HEK293 (cell line): ENCODE data around the gene CYB5B.

Experiments
- GFI1B ChIP-seq: fragments of 450-650 bp; formaldehyde crosslinking; IDR thresholded peaks from 2 replicates; pipeline ENCODE4 v1.5.1; 2016; ENCODE audit warnings: missing biosample characterization, missing genetic modification characterization
- INSM2 ChIP-seq: fragments of 450-650 bp; formaldehyde crosslinking; IDR thresholded peaks from 2 replicates; pipeline ENCODE4 v1.5.1; 2016; ENCODE audit warnings: missing biosample characterization, missing genetic modification characterization
- KLF17 ChIP-seq: fragments of 450-650 bp; formaldehyde crosslinking; IDR thresholded peaks from 2 replicates; pipeline ENCODE4 v1.5.1; 2016; ENCODE audit warnings: missing biosample characterization, missing genetic modification characterization
- KLF7 ChIP-seq: fragments of 450-650 bp; formaldehyde crosslinking; IDR thresholded peaks from 2 replicates; pipeline ENCODE4 v1.5.1; 2016; ENCODE audit warnings: missing biosample characterization, missing genetic modification characterization, borderline replicate concordance
- PATZ1 ChIP-seq: fragments of 450-650 bp; formaldehyde crosslinking; IDR thresholded peaks from 2 replicates; pipeline ENCODE4 v1.5.1; 2016; ENCODE audit warnings: missing biosample characterization, missing genetic modification characterization
- SALL2 ChIP-seq: fragments of 450-650 bp; formaldehyde crosslinking; IDR thresholded peaks from 2 replicates; pipeline ENCODE4 v1.5.0; 2017; ENCODE audit warnings: missing biosample characterization, mild to moderate bottlenecking, missing genetic modification characterization, borderline replicate concordance
- SP3 ChIP-seq: fragments of 450-650 bp; formaldehyde crosslinking; IDR thresholded peaks from 2 replicates; pipeline ENCODE4 v1.5.1; 2016; ENCODE audit warnings: missing biosample characterization, missing genetic modification characterization
- TCF7L2 ChIP-seq: IDR thresholded peaks from 2 replicates; pipeline ENCODE4 v1.6.1; 2011; ENCODE audit warnings: low read depth, mild to moderate bottlenecking, inconsistent platforms, low read length, moderate library complexity, borderline replicate concordance
- YY1 ChIP-seq: fragments of 450-650 bp; formaldehyde crosslinking; IDR thresholded peaks from 2 replicates; pipeline ENCODE4 v1.5.1; 2018; ENCODE audit warnings: missing biosample characterization, missing genetic modification characterization
- ZBTB1 ChIP-seq: fragments of 450-650 bp; formaldehyde crosslinking; IDR thresholded peaks from 2 replicates; pipeline ENCODE4 v1.5.1; 2016; ENCODE audit warnings: missing biosample characterization, missing genetic modification characterization
- ZBTB21 ChIP-seq: fragments of 450-650 bp; formaldehyde crosslinking; IDR thresholded peaks from 2 replicates; pipeline ENCODE4 v1.5.1; 2017; ENCODE audit warnings: missing biosample characterization, missing genetic modification characterization
- ZBTB44 ChIP-seq: fragments of 450-650 bp; IDR thresholded peaks from 2 replicates; pipeline ENCODE4 v1.5.1; 2018; ENCODE audit warnings: missing biosample characterization, mild to moderate bottlenecking, missing genetic modification characterization
- ZNF121 ChIP-seq: fragments of 450-650 bp; formaldehyde crosslinking; IDR thresholded peaks from 2 replicates; pipeline ENCODE4 v1.5.1; 2016; ENCODE audit warnings: missing biosample characterization, missing genetic modification characterization
- ZNF140 ChIP-seq: fragments of 450-650 bp; formaldehyde crosslinking; IDR thresholded peaks from 2 replicates; pipeline ENCODE4 v1.5.1; 2016; ENCODE audit warnings: missing biosample characterization, missing genetic modification characterization
- ZNF155 ChIP-seq: fragments of 450-650 bp; formaldehyde crosslinking; IDR thresholded peaks from 2 replicates; pipeline ENCODE4 v1.5.1; 2016; ENCODE audit warnings: missing biosample characterization, missing genetic modification characterization
- ZNF16 ChIP-seq: fragments of 450-650 bp; formaldehyde crosslinking; IDR thresholded peaks from 2 replicates; pipeline ENCODE4 v1.5.1; 2016; ENCODE audit warnings: low read depth, missing biosample characterization, missing genetic modification characterization
- ZNF274 ChIP-seq, 2 experiments: fragments of 200-500 bp in 1 of 2; fragments of 450-650 bp in 1 of 2; sonication (Bioruptor generic) in 1 of 2; formaldehyde crosslinking in 1 of 2; IDR thresholded peaks; 2 replicates each; pipeline versions ENCODE4 v1.5.1 to v1.6.1; 2014 to 2016; ENCODE audit warnings: borderline replicate concordance in 1 of 2, inconsistent platforms in 1 of 2, low read length in 1 of 2, missing biosample characterization in 1 of 2, missing genetic modification characterization in 1 of 2
- ZNF514 ChIP-seq: fragments of 450-650 bp; formaldehyde crosslinking; IDR thresholded peaks from 2 replicates; pipeline ENCODE4 v1.5.1; 2016; ENCODE audit warnings: missing biosample characterization, missing genetic modification characterization
- ZNF521 ChIP-seq: fragments of 450-650 bp; formaldehyde crosslinking; IDR thresholded peaks from 2 replicates; pipeline ENCODE4 v1.5.1; 2017; ENCODE audit warnings: missing biosample characterization, mild to moderate bottlenecking, missing genetic modification characterization
- ZNF792 ChIP-seq: fragments of 450-650 bp; formaldehyde crosslinking; IDR thresholded peaks from 2 replicates; pipeline ENCODE4 v1.5.1; 2016; ENCODE audit warnings: missing biosample characterization, missing genetic modification characterization
- TF ChIP-seq, protein P1 (sequence below): fragments of 450-650 bp; formaldehyde crosslinking; IDR thresholded peaks from 2 replicates; pipeline ENCODE4 v1.5.1; 2017; ENCODE audit warnings: missing biosample characterization, missing genetic modification characterization
- TF ChIP-seq, protein P2 (sequence below): fragments of 450-650 bp; formaldehyde crosslinking; IDR thresholded peaks from 2 replicates; pipeline ENCODE4 v1.5.1; 2017; ENCODE audit warnings: missing biosample characterization, missing genetic modification characterization
- TF ChIP-seq, protein P3 (sequence below): fragments of 450-650 bp; formaldehyde crosslinking; IDR thresholded peaks from 2 replicates; pipeline ENCODE4 v1.5.1; 2016; ENCODE audit warnings: missing biosample characterization, missing genetic modification characterization
- TF ChIP-seq, protein P4 (sequence below): fragments of 450-650 bp; formaldehyde crosslinking; IDR thresholded peaks from 2 replicates; pipeline ENCODE4 v1.5.1; 2016; ENCODE audit warnings: missing biosample characterization, missing genetic modification characterization, low read depth

CYB5B gene

GRCh38 chr16:69407702-69408323 is 16.6 kb upstream of the CYB5B start (continued):
- TF ChIP-seq, protein P1, sequence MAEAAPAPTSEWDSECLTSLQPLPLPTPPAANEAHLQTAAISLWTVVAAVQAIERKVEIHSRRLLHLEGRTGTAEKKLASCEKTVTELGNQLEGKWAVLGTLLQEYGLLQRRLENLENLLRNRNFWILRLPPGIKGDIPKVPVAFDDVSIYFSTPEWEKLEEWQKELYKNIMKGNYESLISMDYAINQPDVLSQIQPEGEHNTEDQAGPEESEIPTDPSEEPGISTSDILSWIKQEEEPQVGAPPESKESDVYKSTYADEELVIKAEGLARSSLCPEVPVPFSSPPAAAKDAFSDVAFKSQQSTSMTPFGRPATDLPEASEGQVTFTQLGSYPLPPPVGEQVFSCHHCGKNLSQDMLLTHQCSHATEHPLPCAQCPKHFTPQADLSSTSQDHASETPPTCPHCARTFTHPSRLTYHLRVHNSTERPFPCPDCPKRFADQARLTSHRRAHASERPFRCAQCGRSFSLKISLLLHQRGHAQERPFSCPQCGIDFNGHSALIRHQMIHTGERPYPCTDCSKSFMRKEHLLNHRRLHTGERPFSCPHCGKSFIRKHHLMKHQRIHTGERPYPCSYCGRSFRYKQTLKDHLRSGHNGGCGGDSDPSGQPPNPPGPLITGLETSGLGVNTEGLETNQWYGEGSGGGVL (tag by site-specific recombination) = no peak
- TF ChIP-seq KLF17 (no peak), ZBTB44 (no peak), SALL2 (no peak), ZNF16 (no peak), PATZ1 (no peak), ZNF274 (IDR thresholded peaks at IDR 0.05; ENCODE audit: low read length) (no peak), ZNF274 (tag by site-specific recombination; IDR thresholded peaks at IDR 0.05; ENCODE audit: borderline replicate concordance) (no peak), ZNF521 (tag by site-specific recombination) (no peak), KLF7 (tag by site-specific recombination) (peak; percentile 57; the same call in 1 of the 2 replicates), TCF7L2 (no peak), ZNF121 (tag by site-specific recombination) (no peak), INSM2 (tag by site-specific recombination) (no peak), SP3 (tag by site-specific recombination) (no peak), ZNF792 (tag by site-specific recombination) (no peak), ZNF140 (tag by site-specific recombination) (peak; percentile 88; the same call in 1 of the 2 replicates), GFI1B (peak; percentile 56; the same call in 1 of the 2 replicates), YY1 (no peak), ZBTB21 (tag by site-specific recombination) (peak; percentile 51; the same call in 1 of the 2 replicates), ZBTB1 (tag by site-specific recombination) (no peak), ZNF155 (no peak), ZNF514 (tag by site-specific recombination) (peak; percentile 88; the same call in 1 of the 2 replicates)
- TF ChIP-seq, protein P2, sequence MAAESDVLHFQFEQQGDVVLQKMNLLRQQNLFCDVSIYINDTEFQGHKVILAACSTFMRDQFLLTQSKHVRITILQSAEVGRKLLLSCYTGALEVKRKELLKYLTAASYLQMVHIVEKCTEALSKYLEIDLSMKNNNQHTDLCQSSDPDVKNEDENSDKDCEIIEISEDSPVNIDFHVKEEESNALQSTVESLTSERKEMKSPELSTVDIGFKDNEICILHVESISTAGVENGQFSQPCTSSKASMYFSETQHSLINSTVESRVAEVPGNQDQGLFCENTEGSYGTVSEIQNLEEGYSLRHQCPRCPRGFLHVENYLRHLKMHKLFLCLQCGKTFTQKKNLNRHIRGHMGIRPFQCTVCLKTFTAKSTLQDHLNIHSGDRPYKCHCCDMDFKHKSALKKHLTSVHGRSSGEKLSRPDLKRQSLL (tag by site-specific recombination) = no peak
- TF ChIP-seq, protein P3, sequence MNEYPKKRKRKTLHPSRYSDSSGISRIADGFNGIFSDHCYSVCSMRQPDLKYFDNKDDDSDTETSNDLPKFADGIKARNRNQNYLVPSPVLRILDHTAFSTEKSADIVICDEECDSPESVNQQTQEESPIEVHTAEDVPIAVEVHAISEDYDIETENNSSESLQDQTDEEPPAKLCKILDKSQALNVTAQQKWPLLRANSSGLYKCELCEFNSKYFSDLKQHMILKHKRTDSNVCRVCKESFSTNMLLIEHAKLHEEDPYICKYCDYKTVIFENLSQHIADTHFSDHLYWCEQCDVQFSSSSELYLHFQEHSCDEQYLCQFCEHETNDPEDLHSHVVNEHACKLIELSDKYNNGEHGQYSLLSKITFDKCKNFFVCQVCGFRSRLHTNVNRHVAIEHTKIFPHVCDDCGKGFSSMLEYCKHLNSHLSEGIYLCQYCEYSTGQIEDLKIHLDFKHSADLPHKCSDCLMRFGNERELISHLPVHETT = 0 out of 2 replicates have a peak, but pooled peaks have one; percentile 42
- TF ChIP-seq, protein P4, sequence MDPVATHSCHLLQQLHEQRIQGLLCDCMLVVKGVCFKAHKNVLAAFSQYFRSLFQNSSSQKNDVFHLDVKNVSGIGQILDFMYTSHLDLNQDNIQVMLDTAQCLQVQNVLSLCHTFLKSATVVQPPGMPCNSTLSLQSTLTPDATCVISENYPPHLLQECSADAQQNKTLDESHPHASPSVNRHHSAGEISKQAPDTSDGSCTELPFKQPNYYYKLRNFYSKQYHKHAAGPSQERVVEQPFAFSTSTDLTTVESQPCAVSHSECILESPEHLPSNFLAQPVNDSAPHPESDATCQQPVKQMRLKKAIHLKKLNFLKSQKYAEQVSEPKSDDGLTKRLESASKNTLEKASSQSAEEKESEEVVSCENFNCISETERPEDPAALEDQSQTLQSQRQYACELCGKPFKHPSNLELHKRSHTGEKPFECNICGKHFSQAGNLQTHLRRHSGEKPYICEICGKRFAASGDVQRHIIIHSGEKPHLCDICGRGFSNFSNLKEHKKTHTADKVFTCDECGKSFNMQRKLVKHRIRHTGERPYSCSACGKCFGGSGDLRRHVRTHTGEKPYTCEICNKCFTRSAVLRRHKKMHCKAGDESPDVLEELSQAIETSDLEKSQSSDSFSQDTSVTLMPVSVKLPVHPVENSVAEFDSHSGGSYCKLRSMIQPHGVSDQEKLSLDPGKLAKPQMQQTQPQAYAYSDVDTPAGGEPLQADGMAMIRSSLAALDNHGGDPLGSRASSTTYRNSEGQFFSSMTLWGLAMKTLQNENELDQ = no peak
